Activated T-cell treated with anti-CD3 and anti-CD28 coated beads for 1 hour (primary cell): ENCODE data around the gene TMEM179.

Experiments used
- DNase-seq: peaks from one replicate; pipeline ENCODE4 v3.0.0-alpha.2; 2020; ENCODE audit warnings: low read depth

The TMEM179 gene

DNA sequence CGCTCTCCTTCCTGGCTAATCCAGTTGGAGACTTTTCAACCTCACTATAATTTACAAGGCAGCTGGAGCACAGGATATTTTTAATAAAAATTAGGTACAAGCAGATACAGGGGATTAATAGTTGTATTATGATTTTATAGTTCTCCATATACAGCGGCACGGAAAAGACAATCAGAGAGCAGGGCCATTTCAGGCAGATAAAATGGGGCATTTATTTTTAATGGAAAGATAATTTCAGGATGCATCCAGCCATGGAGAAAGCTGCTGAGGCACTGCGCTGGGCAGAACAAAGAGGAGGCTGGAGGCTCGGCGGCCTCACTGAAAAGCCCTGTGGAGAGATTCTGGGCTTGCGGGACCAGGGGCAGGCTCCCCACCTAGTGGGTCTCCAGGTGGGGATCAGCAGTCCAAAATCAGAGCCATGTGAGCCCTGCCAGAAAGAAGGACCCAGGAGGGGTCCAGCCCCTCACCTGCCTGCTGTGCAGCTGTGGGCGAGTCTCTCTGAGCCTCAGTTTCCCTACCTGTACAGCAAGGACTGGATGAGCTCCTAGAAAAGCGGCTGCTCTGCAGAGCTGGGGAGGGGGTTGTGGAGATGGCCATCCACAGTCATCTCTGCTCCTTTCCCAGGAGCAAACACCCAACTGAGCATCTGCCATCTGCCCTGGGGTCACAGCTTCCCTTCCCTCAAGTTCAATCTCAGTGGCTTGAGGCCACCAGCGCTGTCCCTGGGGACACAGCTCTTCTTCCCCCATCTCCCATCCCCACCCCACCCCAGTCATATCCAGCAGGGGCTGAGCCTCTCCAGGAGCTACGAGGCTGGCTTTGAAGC, 48.9 kb downstream of the TMEM179 start:
- DNase-seq, result no peak

DNA sequence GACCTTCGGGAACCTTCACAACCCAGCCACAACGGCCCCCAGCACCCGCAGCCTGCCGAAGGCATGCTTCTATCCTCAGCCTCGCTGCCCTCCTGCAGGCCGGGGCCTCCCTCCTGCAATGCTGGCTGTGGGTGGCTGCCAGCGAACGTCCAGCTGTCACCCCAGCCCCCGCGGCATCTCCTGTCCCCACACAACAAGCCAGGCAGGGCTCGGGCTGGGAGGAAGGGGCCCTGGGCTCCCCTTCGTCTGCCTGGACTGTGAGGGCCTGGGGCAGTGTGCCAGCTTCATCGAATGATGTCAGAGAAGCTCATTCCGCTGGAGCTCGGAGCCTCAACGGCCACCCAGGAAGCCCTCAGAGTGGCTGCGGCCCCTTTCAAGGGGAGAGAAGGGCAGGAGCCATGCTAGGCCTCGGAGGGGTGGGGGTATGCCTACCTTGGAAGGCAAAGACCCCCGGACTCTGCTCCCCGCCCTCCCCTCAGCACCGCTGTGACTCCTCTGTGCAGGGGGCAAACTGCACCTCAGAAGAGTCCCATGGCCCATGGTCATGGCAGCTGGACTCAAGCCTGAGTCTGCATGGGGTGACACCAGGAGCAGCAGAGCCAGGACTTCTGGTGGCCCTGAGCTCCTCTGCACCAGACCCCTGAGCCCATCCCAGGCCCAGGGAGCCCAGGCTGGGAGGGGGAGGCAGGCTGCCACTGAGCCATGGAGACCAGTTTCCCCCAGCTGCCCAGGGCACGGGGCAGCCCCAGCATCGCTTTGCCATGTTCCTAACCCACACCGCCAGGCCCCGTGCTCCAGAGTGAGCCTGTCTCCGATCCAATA, 49.8 kb downstream of the TMEM179 start:
- no peak for DNase-seq

DNA sequence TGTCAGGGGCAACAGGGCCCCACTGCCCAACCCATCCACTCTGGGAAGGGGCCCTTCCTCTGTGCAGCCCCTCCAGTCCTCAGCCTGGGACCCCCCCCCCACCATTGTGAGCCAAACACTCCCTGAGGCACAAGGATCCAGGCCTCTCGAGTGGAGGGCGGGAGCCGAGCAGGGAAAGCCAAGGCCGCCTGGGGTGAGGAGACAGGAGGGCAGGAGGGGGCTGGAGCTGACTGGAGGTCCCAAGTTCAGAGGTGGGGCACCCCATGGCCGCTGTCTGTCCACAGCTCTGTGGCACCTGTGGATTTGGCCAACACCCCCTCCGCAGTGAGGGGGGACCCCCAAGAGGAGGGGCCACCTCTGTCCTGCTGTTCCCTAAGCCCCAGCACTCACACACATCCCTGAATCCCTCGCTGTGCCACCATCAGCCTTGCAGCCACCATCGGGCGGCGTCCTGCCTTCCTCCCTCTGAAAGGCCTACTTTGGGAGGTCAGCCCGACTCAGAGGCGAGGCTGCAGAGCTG, 50.4 kb downstream of the TMEM179 start:
- no peak for DNase-seq

DNA sequence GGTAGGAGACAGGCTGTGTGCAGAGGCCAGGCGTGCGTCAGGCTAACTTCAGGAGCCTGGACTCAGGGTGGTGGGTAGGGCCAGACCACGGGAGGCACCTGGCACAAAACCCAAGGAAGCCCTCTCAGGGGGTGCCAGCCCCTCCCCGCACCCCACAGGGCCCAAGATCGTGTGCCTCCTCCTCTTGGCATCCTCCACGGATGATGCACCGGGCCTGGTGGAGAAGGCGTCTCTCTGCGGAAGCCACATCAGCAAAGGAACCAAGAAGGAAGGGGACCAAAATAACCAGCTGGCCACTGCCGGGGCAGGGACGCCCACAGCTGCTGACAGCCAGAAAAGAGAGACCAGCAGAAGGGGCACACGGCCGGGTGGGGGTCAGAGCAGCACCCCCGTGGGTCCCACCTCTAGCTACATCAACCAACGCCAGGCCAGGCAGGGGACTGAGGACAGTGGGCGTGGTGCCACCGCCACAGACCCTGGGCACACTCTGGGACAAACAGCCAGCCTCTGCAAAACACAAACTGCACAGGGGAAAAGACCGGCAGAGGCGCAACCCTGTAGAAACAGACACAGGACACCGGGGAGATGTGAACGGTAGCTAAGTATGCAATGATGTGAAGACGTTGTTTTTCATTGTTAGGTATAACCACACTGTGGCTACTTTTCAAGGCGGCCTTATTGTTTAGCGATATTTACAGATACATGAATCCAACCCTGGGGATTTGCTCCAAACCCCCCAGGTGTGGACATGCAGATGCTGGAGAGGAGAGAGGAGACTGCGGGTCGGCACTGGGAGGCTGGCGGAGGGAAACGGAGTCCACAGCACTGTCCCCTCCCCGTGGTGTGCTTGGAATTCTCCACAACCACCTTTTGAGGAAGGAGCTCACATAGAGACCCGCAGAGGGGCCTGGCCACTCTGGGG, 51.1 kb downstream of the TMEM179 start:
- DNase-seq, result no peak

DNA sequence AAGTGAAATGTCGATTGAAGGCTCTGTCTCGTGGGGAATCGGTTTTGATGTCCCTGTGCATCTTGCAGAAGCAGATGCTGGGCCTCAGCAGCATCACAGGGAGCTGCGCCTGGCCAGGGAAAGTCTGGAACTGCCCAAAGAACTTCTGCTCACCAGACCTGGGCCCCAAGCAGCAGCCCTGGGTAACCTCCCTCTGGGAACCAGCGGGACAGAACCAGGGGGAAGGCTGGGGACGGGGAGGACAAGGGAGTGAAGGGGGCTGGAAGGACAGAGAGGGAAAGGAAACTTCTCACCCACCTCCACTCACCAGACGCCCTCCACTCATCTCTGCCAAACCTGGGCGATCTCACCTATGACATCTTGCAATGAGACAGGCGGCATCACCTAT, 51.8 kb downstream of the TMEM179 start:
- DNase-seq, result no peak

DNA sequence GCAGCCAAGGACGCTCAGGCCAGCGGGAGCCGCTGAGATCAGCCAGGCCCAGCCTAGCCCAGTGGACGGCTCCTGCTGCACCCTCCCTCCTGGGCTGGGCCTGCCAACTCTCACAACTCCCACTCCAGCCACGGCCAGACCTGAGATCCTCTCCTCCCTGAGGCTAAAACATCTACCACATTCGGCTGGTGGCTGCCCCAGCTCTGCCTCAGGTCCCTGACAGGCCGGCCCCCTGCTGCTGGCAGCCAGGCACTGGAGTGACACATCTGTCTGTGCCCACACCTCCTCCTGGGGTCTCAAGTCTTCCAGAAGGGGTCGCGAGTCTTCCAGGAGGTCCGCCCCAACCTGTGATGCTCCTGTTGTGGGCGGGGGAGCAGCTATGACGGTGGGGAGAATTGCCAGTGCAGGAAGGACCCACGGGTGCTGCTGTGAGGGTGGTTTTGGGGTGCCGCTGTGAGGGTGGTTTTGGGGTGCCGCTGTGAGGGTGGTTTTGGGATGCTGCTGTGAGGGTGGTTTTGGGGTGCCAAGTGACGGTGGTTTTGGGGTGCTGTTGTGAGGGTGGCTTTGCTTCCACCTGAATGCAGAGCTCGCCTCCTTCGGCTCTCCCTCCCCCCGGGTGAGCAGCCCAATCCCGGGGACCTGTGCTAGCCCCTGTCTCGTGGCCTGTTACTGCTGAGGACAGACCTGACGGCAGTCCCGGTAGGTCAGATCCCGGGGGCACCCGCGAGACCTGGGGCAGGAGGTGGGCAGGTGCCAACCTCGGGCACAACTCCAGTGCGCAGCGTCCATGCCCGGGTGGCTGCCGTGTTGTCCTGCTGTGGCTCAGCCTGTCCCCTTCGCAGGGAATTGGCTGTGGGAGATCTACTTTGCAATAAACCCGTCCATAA, 52.5 kb downstream of the TMEM179 start:
- DNase-seq, result no peak

DNA sequence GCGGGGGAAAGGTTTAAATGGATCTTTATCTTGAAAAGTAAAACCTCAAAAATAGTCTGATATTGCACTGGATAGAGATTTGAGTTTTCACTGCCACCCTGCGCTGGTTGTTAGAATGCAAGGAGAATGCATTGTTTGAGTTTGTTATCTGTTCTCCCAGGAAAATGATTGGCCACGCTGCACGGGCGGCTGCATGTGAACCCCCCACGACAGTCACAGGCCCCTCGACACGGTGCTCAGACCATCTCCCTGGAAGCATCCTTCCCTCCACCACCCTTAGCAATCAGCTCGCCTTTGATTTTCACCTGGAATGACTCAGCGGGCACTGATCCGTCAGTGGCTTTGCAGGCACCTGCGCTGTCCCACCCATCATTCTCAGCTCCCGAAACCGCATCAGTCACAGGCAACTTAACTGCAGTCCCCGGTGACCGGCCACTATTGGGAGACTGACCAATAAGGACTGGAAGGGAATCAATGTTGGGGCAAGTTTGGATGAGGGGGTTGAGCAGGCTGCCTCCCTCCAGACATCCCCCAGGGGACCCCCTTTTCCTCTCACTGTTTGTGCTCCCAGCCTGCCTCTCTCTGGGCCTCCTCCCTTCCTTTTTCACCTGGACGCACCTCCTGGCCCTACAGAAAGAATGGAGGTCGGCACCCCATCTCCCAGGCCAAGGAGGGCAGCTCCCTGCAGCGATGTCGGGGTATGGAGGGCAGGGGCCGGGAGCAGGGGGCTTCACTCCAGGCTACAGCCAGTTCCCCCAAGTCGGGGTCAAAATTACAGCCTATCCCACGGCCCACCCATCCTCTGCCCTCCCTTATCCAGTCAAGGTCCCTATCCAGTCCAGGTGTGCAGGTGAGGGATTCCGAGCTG, 53.5 kb downstream of the TMEM179 start:
- DNase-seq, result no peak

DNA sequence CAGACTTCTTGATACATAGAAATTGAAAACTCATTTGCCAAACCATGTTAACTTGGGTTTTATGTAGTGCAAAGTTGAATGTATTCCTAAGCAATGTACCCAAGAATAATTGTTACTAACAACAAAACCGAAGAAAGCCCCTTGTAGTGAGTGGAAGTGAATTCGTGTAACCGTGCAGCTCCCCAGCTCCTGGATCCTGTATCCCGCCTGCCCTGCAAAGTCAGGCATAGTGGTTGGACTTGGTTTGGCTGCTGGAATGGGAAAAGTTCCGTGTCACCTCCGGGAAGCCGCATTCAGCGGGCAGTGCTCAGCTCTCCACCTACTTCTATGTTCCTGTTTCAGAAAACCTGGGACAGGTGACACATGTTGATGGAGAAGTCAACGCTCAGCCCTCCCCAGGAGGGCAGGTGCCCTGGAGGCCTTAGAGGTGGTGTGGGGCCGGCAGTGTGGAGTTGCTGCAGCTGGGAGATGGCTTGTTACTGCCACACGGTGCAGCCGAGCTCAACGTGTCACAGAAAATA, 54.2 kb downstream of the TMEM179 start:
- DNase-seq, result no peak

DNA sequence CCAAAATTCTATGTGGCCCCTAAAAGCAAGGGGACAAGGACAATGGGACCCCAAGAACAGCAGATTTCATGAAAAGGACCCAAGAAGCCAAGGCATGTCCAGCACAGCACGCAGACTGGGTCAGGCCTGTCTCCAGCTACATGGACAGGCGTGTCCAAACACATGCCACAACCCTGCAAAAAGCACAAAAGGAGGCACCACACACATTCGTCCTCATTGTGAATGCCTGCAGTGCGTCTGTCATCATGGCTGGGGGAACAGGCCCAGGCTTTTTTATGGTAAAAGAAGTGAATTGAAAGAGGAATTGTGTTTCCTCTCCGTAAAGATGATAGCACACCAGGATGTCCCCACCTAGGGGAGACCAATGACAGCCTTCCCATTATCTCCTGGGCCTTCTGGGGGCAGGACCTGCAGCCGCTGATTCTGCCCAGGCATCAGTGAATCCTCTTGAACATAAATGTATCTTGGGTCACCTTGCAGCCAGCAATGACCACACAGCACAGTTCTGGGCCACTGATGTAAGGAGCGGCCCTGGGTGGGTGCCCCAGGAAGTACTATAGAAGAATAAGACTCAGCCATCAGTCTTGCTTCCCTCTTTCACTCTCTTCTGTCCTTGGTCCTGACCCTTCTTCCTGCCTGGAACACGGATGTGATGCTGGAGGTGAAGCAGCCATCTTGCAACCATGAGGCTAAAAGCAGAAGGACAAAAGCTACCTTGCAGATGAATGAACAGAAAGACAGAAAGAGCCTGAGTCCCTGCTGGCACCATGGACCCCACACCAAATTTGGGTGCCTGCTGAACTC, 54.8 kb downstream of the TMEM179 start:
- DNase-seq, result no peak

DNA sequence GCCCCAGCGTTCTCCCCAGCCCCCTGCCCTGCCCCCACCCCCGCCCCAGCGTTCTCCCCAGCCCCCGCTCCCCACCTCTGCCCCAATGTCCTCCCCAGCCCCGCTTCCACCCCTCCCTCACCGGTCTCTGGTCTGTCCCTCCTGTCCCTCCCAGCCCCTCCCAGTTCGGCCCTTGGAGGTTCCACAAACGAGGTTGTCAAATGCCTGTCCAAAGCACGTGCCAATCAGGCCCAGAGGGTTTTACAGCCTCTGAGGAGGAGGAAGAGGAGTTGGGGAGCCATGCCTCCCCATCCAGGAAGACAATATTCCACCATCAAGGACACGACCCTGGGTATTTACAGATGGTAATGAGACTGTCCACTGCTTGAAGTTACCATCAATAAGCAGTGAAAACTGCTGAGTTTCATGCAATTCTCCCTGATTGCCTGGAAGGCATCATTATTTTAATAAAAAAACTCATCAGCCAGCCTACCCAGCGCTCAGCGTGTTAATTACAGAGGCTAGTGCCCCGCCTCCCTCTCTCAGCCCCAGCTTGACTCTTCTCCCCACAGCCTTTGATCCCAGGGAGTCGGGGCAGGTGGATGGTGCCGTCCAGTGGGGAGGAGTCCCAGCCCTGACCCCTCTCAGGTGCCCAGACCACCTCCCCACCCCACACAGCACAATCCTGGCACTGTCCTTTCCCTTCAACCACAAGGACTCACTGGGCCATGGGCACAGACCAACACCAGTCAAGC, 55.6 kb downstream of the TMEM179 start:
- no peak for DNase-seq

DNA sequence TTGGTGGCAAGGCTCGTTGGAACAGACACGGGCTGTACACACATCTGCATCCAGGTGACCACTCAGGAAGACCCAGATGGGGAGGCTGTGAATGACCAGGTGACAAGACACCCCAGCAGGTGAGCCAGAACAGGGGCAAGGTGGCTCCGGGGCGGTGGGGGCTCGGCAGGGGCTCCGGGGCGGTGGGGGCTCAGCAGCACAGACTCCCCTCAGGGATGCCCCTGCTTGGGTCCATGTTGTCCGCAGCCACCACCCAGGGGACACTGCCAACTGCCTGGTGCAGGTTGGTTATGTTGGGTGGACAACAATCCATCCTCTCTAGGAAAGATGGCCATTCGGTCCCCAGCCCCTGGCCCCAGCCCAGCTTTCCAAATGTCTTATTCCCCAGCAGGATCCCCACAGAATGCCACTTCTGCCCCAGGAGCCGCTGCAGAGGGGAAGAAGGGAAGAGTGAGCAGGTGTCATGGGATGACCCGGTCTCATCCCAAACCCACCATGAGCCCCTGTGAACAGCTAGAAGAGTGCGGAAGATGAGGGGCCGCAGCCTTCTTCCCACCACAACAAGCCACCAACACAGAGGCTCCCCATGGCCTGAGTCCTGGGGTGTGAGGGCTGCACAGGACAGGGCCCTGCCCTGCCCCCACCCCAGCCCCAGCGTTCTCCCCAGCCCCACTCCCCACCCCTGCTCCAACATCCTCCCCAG, 56.4 kb downstream of the TMEM179 start:
- no peak for DNase-seq

DNA sequence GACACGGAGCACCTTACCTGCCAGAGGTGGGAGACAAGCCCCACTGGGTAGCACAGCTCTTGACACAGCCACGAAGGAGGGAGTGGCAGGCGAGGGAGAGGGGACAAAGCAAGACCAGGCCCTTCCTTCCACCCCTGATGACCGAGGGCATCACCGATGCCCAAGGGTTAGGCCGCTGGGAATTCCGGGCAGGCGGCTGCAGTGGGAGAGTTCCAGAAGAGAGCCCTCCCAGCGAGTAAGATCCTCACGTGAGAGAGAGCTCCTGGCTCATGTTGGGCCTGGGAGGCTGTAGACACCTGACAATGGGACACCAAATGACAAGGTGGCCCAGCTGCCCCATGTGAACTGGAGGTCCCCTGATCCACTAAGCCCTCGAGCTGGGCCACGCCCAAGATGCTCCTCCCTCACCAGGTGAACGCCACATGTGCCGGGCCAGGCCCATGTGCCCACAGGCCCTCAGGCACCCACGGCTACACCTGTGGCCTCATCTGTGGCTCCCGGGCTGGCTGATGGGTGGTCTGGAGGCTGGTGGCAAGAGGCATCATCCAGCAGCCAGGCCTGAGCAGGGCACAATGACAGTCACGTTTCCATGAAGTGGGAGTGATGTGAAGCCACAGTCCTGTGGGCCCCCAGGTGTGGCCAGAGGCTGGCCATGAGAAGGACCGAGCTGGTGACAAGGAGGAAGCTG, 57.1 kb downstream of the TMEM179 start:
- DNase-seq, result no peak

DNA sequence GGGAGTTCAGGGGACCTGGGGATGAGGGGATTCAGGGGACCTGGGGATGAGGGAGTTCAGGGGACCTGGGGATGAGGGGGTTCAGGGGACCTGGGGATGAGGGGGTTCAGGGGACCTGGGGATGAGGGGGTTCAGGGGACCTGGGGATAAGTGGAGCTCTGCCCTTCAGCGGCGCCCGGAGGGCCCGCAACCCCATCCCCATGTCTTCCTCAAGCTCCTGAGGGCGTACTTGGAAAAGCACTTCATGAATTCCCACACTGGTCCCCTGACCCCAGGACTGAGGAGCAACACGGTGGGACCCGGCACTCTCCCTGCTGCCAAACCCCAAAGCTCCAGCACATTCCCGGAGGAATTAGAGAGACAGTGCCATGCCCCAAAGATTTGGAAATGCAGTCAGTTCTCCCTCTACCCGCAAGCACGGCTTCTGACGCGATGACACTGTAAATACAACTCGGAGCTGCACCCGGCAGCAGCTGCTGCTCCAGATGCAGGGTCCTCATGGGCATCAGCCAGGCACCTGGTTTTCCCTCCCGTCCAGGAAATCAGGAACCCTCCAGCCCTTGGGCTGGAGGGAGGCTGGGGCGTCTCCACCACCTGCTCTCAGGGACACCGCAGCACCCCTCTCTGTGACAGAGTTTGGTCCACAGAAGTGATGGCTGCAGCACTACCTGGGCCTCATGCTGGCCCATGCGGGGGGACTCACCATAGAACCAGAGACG, 57.8 kb downstream of the TMEM179 start:
- DNase-seq, result no peak

DNA sequence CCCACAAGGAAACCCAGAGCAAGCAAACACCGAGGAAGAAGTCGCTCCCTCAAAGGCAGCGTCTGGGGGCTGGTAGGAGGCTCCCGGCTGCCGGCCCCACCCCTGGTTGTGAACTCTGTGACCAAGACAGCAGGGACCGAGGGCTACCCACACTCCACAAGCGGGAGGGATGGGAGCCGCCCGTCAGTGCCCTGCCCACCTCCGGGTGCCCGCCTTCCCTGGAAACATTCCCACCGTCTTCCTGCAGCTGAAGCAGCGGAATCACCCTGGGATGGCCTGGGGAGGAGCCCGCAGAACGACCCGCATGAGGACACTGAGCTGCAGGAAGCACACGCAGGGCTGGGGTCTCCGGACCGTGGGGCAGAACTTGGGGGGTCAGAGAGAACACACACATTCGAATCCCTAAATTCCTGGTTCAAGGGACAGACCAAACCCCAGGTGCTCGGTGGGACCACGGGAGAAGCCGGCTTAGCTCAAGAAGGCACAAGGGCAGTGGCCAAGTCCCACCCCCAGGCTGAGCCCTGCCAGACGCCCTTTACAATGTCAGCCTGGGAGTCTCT, 58.5 kb downstream of the TMEM179 start:
- DNase-seq, result no peak

DNA sequence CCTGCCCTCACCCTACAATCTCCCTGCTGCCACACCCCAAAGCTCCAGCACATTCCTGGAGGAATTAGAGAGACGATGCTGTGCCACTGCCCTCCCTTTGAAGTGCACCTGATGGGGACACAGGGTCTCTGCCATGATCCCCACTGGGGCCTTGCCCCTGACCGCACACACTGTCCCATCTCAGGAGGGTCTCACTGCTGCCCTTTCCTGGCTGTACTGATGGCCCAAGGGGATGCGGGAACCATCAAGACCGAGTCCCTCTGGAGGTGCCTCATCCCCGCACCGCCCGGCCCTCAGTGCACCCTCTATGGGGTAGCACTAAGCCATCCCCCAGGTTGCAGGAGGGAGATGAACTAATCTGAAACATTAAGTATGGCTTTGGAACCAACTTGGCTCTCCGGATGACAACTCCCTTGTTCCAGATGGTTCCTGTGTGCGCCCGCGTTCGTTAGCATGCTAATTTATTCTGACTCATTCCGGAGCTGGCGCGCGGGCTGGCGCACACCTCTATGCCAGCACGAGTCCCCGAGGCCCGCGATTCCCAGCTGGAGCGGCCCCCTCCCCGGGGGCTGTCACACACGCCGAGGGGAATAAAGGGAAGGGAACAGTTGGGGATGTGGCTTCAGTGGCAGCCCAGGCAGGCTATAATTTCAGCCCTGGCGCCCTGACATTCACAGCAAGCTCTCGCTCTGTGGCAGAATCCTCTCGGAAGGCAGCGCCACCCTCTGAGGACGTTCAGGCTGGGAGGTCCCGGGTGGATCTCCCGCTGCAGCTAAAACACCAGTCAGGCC, 59.2 kb downstream of the TMEM179 start:
- no peak for DNase-seq
